ENCODE data around the gene ARMH3. TPM values are rescaled to one million over a fixed set of nuclear protein-coding genes. Genes with fewer than 3 reads are reported as not detected.

The ARMH3 gene
- total RNA-seq, 1 donor from 2014 or later: 48.1 TPM

DNA sequence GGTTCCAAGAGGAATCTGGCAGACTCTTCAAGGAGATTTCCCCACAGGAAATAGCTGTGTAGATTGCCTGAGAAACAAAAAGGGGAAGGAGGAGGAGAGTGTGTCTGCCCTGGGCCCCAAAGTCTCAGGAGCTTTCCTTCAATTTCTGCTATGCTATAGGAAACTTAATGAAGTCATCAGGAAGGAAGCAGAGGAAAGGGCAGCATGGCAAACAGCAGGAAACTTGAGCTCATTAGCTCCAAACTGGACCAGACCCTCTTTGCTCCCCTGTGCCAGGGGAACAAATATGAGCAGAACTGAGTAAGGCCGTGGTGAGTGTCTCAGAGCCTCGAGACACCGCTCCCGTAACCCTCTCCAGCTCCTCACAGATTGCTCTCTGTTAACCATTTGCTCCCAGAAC lies 207.6 kb downstream of the ARMH3 start:
- no peak for DNase-seq
- Mint-ChIP-seq H3K27ac (ENCODE audit: unreplicated experiment) (no peak overlapping the region), H3K36me3 (ENCODE audit: unreplicated experiment) (no peaks in the 10 kb centered on the region), H3K27me3 (ENCODE audit: unreplicated experiment) (peaks cover 12% of the 10 kb centered on the region), H3K4me3 (ENCODE audit: unreplicated experiment) (no peak overlapping the region), H3K4me1 (ENCODE audit: low read depth, unreplicated experiment) (peaks cover 21% of the 10 kb centered on the region), H3K9me3 (ENCODE audit: unreplicated experiment) (peaks cover 2% of the 10 kb centered on the region)
- TF ChIP-seq, protein P1, sequence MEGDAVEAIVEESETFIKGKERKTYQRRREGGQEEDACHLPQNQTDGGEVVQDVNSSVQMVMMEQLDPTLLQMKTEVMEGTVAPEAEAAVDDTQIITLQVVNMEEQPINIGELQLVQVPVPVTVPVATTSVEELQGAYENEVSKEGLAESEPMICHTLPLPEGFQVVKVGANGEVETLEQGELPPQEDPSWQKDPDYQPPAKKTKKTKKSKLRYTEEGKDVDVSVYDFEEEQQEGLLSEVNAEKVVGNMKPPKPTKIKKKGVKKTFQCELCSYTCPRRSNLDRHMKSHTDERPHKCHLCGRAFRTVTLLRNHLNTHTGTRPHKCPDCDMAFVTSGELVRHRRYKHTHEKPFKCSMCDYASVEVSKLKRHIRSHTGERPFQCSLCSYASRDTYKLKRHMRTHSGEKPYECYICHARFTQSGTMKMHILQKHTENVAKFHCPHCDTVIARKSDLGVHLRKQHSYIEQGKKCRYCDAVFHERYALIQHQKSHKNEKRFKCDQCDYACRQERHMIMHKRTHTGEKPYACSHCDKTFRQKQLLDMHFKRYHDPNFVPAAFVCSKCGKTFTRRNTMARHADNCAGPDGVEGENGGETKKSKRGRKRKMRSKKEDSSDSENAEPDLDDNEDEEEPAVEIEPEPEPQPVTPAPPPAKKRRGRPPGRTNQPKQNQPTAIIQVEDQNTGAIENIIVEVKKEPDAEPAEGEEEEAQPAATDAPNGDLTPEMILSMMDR (IDR thresholded peaks at IDR 0.05; ENCODE audit: partially characterized antibody, unreplicated experiment): no peak

DNA sequence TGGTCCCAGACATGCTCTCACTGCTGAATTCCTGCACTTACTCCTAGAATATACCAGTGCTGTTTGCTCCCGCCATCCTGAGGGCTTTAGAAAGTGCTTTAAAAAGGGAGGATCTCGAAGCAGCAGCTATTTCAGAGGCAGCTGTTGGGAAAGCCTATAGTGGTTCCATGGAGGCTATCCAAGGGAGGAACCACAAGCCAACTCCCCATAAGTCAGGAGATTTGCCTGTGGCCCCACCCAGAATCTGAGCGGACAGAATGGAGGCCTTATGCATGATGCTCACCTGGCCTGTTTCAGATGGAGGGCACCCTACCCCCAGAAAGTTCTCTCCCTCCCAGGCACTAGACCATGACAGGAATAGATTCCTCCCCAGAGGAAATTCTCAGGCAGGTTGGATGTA lies 210.1 kb downstream of the ARMH3 start:
- Mint-ChIP-seq H3K27me3 (ENCODE audit: unreplicated experiment) (peaks cover 24% of the 10 kb centered on the region), H3K36me3 (ENCODE audit: unreplicated experiment) (no peaks in the 10 kb centered on the region), H3K4me3 (ENCODE audit: unreplicated experiment) (no peak overlapping the region), H3K9me3 (ENCODE audit: unreplicated experiment) (peaks cover 13% of the 10 kb centered on the region), H3K27ac (ENCODE audit: unreplicated experiment) (no peak overlapping the region), H3K4me1 (ENCODE audit: low read depth, unreplicated experiment) (peaks cover 42% of the 10 kb centered on the region)
- TF ChIP-seq, protein P1 (IDR thresholded peaks at IDR 0.05; ENCODE audit: partially characterized antibody, unreplicated experiment): no peak
- DNase-seq: no peak

DNA sequence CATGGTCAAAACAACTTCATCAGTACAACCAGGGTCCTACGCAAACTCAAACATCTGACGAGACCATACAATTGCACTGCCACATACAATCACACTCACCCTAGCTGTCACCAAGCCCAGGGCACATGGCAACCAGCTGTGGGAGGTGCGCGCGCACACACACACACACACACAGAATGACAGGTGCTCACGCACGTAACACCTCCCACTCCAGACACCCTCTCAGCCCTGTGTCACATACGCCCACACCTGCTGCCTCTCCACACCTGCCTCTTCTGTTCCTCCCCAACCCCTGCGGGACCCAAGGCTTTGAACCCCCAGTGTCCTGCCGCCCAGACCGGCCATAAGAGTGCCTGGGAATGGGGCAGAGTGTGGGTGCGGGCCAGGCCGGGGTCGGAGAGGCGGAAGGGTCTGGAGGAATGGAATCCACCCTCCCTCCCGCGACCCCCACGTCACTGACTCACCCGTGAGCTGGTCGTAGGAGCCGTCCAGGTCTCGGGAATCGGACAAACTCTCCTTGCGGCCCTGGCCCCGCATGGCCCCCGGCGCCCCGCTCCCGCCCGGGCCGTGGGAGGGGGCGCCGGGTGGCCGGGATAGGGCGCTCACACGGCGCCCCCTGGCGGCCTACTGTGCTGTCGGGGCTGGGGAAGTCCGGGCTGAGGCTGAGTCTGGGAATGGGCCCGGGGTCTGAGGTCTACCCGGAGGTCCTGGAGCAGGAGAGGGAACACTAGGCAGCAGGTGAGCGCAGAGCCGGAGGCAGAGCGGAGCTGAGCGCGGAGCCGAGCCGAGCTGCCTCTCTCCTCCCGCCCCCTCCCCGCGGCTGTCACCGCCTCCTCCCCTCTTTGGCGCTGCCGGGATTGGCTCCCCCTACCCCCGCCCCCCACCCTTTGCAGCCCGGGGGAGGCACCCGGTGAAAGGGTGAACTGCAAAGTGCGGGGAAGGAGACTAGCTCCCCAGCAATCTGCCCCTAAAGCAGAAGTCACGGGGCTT lies 212.6 kb downstream of the ARMH3 start, which contains the start of gene KCNIP2:
Gene KCNIP2, minus strand, starts transcription at position 769 of the 990 bp plus-strand sequence. Its CDS starts 232 bp downstream, at position 537.
- Mint-ChIP-seq H3K4me3 (ENCODE audit: unreplicated experiment) (peak within 1 kb of the TSS; percentile 77), H3K27ac (ENCODE audit: unreplicated experiment) (peak within 1 kb of the TSS; percentile 73), H3K36me3 (ENCODE audit: unreplicated experiment) (no peaks in the 10 kb centered on the region), H3K9me3 (ENCODE audit: unreplicated experiment) (peaks cover 13% of the 10 kb centered on the region), H3K27me3 (ENCODE audit: unreplicated experiment) (peaks cover 16% of the 10 kb centered on the region), H3K4me1 (ENCODE audit: low read depth, unreplicated experiment) (peaks cover 55% of the 10 kb centered on the region)
- TF ChIP-seq, protein P1 (IDR thresholded peaks at IDR 0.05; ENCODE audit: partially characterized antibody, unreplicated experiment): peak; percentile 93
- DNase-seq: peak; percentile 78

DNA sequence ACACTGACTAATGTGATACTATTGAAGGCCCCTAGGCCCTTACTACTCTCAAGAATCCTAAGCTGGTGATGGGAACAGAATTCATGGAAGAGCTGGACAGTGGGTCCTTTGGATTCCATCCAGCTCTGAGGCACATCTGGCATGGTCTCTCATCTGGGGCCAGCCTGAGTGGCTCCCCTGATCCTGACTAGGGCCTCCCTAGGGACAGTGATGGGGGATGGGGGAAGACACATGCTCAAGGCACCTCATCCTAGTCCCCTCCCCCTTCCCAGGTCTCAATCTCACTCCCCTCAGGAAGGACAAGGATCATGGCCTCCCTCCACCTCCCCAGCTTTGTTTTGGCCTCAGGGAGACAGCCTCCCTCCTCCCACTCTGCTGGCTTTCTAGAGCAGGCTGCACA lies 214.1 kb downstream of the ARMH3 start:
- Mint-ChIP-seq H3K27ac (ENCODE audit: unreplicated experiment) (peak overlapping the region; percentile 73), H3K36me3 (ENCODE audit: unreplicated experiment) (no peaks in the 10 kb centered on the region), H3K4me1 (ENCODE audit: low read depth, unreplicated experiment) (peaks cover 57% of the 10 kb centered on the region), H3K9me3 (ENCODE audit: unreplicated experiment) (peaks cover 14% of the 10 kb centered on the region), H3K27me3 (ENCODE audit: unreplicated experiment) (peaks cover 16% of the 10 kb centered on the region), H3K4me3 (ENCODE audit: unreplicated experiment) (peak overlapping the region; percentile 76)
- no peak for DNase-seq
- TF ChIP-seq, protein P1 (IDR thresholded peaks at IDR 0.05; ENCODE audit: partially characterized antibody, unreplicated experiment): no peak
